HFFc6 (cell line): ENCODE measurements around the gene GSG1L. TPM values are rescaled to one million over a fixed set of nuclear protein-coding genes. Genes with fewer than 3 reads are reported as not detected.

Experiments used
- DNase-seq: peaks from one replicate; pipeline ENCODE4 v3.0.0-alpha.2; 2018
- H3K27ac Mint-ChIP-seq: 2 replicates; pipeline ENCODE4 v1.8.0; 2020; ENCODE audit warnings: mild to moderate bottlenecking, mixed read lengths
- H3K27me3 Mint-ChIP-seq: 2 replicates; pipeline ENCODE4 v1.8.0; 2021; ENCODE audit warnings: mild to moderate bottlenecking, moderate library complexity, mixed read lengths; ENCODE audit not compliant: insufficient read depth
- H3K36me3 Mint-ChIP-seq: 2 replicates; pipeline ENCODE4 v1.8.0; 2021; ENCODE audit warnings: low read depth, mixed read lengths
- H3K4me1 Mint-ChIP-seq: 2 replicates; pipeline ENCODE4 v1.8.0; 2020; ENCODE audit warnings: low read depth, mixed read lengths
- H3K4me3 Mint-ChIP-seq: 2 replicates; pipeline ENCODE4 v1.8.0; 2020; ENCODE audit warnings: mild to moderate bottlenecking, moderate library complexity, mixed read lengths
- H3K9me3 Mint-ChIP-seq: 2 replicates; pipeline ENCODE4 v1.8.0; 2020; ENCODE audit warnings: mild to moderate bottlenecking, mixed read lengths
- total RNA-seq, 6 experiments: library from RNA; stranded (reverse); fragmentation: NEBNext Ultra II Directional; extraction: Animal tissue kit (Norgen Biotek cat#: 25700); gene quantifications; 2 replicates in 1 of 6; 3 replicates in 5 of 6; pipeline ENCODE4 v1.2.3, GENCODE V29; 2021
- TF ChIP-seq, protein P1 (sequence below): fragments of 200-600 bp; sonication (generic); IDR thresholded peaks from 2 replicates; pipeline ENCODE4 v1.5.0; 2021; ENCODE audit warnings: antibody characterized with exemption, mild to moderate bottlenecking

The GSG1L gene
- total RNA-seq, 6 experiments from 2014 or later: not detected

DNA sequence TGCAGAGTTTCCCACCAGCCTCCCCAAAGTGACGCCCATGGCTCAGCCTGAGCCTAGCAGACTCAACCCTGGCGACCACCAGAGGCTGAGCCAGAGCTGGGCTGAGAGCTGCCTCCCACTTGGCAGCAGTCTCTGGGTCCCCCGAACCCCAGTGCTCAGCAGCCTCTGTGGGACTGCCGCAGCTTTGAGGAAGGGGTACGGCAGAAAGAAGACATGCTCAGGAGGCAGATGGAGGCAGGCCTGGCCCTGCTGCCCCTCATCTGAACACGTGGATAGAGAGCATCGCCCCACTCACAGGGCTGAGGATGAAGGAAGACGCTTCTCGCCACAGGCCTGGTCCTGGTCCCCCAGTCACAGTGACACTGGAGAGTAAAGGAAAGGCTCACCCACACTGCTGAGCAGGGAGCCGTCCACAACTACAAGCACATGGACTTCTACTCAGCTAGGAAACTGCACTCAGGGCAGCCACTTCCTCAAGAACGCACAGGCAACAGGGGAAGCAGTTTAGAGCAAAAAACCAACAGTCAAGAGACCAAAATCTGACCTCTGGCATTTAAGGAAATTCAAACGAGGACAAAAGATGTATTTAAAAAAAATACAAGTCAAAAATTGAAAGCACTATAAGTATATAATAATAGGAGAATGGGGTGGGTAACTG is 45.2 kb upstream of the GSG1L start:
- TF ChIP-seq, protein P1, sequence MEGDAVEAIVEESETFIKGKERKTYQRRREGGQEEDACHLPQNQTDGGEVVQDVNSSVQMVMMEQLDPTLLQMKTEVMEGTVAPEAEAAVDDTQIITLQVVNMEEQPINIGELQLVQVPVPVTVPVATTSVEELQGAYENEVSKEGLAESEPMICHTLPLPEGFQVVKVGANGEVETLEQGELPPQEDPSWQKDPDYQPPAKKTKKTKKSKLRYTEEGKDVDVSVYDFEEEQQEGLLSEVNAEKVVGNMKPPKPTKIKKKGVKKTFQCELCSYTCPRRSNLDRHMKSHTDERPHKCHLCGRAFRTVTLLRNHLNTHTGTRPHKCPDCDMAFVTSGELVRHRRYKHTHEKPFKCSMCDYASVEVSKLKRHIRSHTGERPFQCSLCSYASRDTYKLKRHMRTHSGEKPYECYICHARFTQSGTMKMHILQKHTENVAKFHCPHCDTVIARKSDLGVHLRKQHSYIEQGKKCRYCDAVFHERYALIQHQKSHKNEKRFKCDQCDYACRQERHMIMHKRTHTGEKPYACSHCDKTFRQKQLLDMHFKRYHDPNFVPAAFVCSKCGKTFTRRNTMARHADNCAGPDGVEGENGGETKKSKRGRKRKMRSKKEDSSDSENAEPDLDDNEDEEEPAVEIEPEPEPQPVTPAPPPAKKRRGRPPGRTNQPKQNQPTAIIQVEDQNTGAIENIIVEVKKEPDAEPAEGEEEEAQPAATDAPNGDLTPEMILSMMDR: no peak
- Mint-ChIP-seq H3K36me3 (peaks cover 44% of the 10 kb centered on the region), H3K4me3 (no peak overlapping the region), H3K27me3 (peaks cover 1% of the 10 kb centered on the region), H3K27ac (no peak overlapping the region), H3K4me1 (peaks cover 4% of the 10 kb centered on the region; the same call in 1 of the 2 replicates), H3K9me3 (no peaks in the 10 kb centered on the region)
- DNase-seq: no peak

DNA sequence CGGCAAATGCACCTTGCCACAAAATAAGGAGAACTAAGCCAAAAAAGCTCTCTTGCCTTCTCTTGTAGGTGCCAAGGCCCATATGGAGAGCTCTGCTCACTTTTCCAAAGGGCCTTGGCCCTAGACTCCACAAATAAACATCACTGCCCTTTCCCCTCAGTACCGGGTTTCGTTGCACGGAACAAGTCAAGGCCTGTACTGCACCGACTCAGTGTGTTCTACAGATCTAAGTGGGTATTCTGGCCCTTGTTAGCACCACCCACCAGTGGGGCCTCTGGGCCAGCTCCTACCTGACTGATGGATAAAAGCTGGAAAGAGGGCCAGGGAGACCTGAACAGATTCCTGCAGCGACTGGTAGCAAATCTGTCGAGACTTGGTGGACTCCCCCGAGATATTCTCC is 43.7 kb upstream of the GSG1L start:
- no peaks in the 10 kb centered on the region for H3K9me3 Mint-ChIP-seq
- peaks cover 47% of the 10 kb centered on the region for H3K36me3 Mint-ChIP-seq
- DNase-seq: no peak
- no peak overlapping the region for H3K27ac Mint-ChIP-seq
- H3K4me3 Mint-ChIP-seq: no peak overlapping the region
- peaks cover 4% of the 10 kb centered on the region; the same call in 1 of the 2 replicates for H3K4me1 Mint-ChIP-seq
- H3K27me3 Mint-ChIP-seq: peaks cover 1% of the 10 kb centered on the region
- TF ChIP-seq, protein P1: no peak

DNA sequence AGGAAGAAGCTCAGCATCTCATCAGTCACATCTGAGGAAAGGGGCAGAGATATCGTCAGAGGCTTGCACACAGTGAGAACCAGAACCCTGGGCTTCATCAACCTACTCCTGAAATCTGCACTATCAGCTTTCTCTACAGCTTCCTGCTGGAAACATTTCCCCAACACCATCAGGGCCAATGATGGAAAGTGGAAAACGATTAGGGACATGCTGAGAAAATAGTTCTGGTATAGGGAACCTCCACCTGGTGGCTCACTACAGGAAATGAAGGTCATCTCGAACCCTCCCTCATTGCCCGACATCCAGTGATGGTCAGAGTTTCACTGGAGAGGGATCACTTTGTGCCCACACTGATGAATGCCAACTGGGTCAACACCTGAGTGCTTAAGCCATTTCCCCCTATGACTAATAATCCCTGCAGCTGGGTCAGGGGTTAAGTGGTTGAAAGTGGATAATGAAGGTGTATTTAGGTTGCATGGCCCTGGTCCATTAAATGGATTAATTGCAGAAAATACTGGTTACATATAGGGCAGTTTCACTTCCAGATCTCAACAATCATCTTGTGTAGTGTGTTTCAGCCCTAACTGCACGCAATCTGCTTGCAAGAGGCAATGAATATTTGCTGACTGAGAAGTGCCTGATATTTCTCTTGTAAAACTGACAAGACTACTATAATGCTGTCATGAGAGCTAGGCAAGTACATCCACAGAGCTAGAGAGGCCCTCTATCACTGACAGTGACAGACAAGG is 43.1 kb upstream of the GSG1L start:
- TF ChIP-seq, protein P1: no peak
- H3K4me3 Mint-ChIP-seq: no peak overlapping the region
- no peaks in the 10 kb centered on the region; the same call in 1 of the 2 replicates for H3K27me3 Mint-ChIP-seq
- no peaks in the 10 kb centered on the region for H3K9me3 Mint-ChIP-seq
- H3K4me1 Mint-ChIP-seq: peaks cover 4% of the 10 kb centered on the region; the same call in 1 of the 2 replicates
- no peak overlapping the region for H3K27ac Mint-ChIP-seq
- peaks cover 47% of the 10 kb centered on the region for H3K36me3 Mint-ChIP-seq
- no peak for DNase-seq

DNA sequence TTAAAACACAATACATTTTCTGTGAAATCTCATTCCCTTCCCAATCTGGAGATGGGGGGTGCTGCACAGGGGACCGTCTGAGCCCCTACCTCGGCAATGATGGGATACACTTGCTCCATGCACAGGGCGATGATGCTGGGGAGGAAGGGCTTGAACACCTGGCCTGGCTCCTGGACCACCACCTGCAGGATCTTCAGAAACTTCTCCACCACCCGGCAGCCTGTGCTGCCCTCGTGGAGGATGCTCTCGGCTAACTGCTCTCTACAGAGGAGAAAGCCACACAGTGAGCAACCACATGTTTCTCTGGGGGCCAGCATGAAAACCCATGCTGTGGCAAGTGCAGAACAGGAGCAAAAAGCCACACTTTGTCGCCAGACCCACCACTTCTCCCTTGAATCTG is 42.4 kb upstream of the GSG1L start:
- peaks cover 47% of the 10 kb centered on the region for H3K36me3 Mint-ChIP-seq
- no peaks in the 10 kb centered on the region for H3K9me3 Mint-ChIP-seq
- TF ChIP-seq, protein P1: no peak
- H3K27ac Mint-ChIP-seq: no peak overlapping the region
- DNase-seq: no peak
- no peaks in the 10 kb centered on the region; the same call in 1 of the 2 replicates for H3K27me3 Mint-ChIP-seq
- H3K4me1 Mint-ChIP-seq: peaks cover 4% of the 10 kb centered on the region; the same call in 1 of the 2 replicates
- H3K4me3 Mint-ChIP-seq: no peak overlapping the region

DNA sequence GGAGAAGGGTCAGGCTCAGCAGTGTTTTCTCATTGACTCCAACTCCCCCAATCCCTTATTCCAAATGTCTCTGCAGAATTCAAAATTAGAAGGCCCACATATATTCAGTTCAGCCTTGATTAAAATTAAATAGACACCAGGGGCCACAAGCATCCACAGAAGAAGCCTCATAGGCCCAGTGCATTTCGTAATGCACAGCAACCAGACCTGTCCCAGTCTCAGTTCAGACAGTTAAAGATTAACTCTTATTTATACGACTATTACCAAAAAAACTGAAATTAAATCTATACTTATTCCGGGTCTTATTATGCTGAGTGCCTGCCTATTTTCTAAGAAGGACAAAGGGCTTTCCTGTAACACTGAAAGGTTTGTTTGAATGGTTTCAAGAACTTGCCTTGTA is 41.8 kb upstream of the GSG1L start:
- H3K27me3 Mint-ChIP-seq: peaks cover 2% of the 10 kb centered on the region; the same call in 1 of the 2 replicates
- H3K9me3 Mint-ChIP-seq: no peaks in the 10 kb centered on the region
- H3K4me3 Mint-ChIP-seq: no peak overlapping the region
- DNase-seq: no peak
- peaks cover under 1% of the 10 kb centered on the region; the same call in 1 of the 2 replicates for H3K4me1 Mint-ChIP-seq
- H3K36me3 Mint-ChIP-seq: peaks cover 43% of the 10 kb centered on the region
- TF ChIP-seq, protein P1: no peak
- H3K27ac Mint-ChIP-seq: no peak overlapping the region
